Parathyroid adenoma (tissue), 2 donors: ENCODE results near the gene GIMAP7.

Experiments used
- H2AFZ ChIP-seq: fragments of 300-600 bp; sonication (generic); one replicate; pipeline ENCODE4 v1.7.0; 2017; ENCODE audit warnings: antibody characterized with exemption, mild to moderate bottlenecking
- H3K27ac ChIP-seq: fragments of 300-600 bp; sonication (generic); one replicate; pipeline ENCODE4 v1.7.0; 2017
- H3K27me3 ChIP-seq: fragments of 300-600 bp; sonication (generic); one replicate; pipeline ENCODE4 v1.7.0; 2017; ENCODE audit warnings: low read length; ENCODE audit not compliant: control insufficient read depth, insufficient read depth
- H3K36me3 ChIP-seq: fragments of 300-600 bp; sonication (generic); one replicate; pipeline ENCODE4 v1.7.0; 2017; ENCODE audit warnings: low read length; ENCODE audit not compliant: control insufficient read depth, insufficient read depth
- H3K4me1 ChIP-seq: fragments of 300-600 bp; sonication (generic); one replicate; pipeline ENCODE4 v1.7.0; 2017; ENCODE audit warnings: control low read depth
- H3K4me2 ChIP-seq: fragments of 300-600 bp; sonication (generic); one replicate; pipeline ENCODE4 v1.7.0; 2017; ENCODE audit warnings: low read length
- H3K4me3 ChIP-seq: fragments of 300-600 bp; sonication (generic); one replicate; pipeline ENCODE4 v1.7.0; 2017; ENCODE audit warnings: low read depth, low read length
- H3K79me2 ChIP-seq: fragments of 300-600 bp; sonication (generic); one replicate; pipeline ENCODE4 v1.7.0; 2017; ENCODE audit warnings: control low read depth
- H3K9ac ChIP-seq: fragments of 300-600 bp; sonication (generic); one replicate; pipeline ENCODE4 v1.7.0; 2017; ENCODE audit warnings: mild to moderate bottlenecking
- H3K9me3 ChIP-seq: fragments of 300-600 bp; sonication (generic); one replicate; pipeline ENCODE4 v1.7.0; 2017; ENCODE audit warnings: low read length; ENCODE audit not compliant: control insufficient read depth
- TF ChIP-seq, protein P1 (sequence below): fragments of 300-600 bp; sonication (generic); IDR thresholded peaks from one replicate; pipeline ENCODE4 v1.7.0; 2017; ENCODE audit warnings: antibody characterized with exemption, mild to moderate bottlenecking
- donor health status: primary hyperparathyroidism.

GIMAP7 gene

DNA sequence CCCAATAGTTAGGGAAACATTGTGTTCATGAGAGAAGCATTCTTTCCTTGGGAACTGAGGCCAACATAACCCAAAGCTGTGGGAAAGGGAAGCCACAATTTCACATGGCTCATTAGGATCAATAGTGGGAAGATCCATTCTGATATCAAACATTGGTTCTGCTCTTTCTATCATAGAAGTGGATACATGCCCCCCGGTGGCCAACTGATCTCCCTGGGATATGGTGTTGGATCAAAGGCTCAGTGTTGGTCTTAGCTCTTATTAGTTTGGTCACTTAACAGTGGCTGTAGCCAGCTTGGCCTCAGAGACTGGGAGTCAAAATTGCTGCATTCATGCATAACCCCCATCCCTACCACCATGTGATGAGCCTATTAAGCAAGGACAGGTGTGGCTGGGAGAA is 45.8 kb downstream of the GIMAP7 start:
- TF ChIP-seq, protein P1, sequence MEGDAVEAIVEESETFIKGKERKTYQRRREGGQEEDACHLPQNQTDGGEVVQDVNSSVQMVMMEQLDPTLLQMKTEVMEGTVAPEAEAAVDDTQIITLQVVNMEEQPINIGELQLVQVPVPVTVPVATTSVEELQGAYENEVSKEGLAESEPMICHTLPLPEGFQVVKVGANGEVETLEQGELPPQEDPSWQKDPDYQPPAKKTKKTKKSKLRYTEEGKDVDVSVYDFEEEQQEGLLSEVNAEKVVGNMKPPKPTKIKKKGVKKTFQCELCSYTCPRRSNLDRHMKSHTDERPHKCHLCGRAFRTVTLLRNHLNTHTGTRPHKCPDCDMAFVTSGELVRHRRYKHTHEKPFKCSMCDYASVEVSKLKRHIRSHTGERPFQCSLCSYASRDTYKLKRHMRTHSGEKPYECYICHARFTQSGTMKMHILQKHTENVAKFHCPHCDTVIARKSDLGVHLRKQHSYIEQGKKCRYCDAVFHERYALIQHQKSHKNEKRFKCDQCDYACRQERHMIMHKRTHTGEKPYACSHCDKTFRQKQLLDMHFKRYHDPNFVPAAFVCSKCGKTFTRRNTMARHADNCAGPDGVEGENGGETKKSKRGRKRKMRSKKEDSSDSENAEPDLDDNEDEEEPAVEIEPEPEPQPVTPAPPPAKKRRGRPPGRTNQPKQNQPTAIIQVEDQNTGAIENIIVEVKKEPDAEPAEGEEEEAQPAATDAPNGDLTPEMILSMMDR = no peak
- H3K79me2 ChIP-seq = no peaks in the 10 kb centered on the region
- no peaks in the 10 kb centered on the region for H3K36me3 ChIP-seq
- H3K9me3 ChIP-seq = no peaks in the 10 kb centered on the region
- H3K4me3 ChIP-seq = no peak overlapping the region
- H3K27me3 ChIP-seq = no peaks in the 10 kb centered on the region
- H2AFZ ChIP-seq = no peak overlapping the region
- no peak overlapping the region for H3K4me2 ChIP-seq
- no peak overlapping the region for H3K27ac ChIP-seq
- H3K9ac ChIP-seq = no peak overlapping the region
- H3K4me1 ChIP-seq = no peaks in the 10 kb centered on the region

- TF ChIP-seq, protein P1 = no peak
- no peaks in the 10 kb centered on the region for H3K4me1 ChIP-seq
- H3K27me3 ChIP-seq = no peaks in the 10 kb centered on the region
- H3K4me3 ChIP-seq = no peak overlapping the region
- H3K79me2 ChIP-seq = no peaks in the 10 kb centered on the region
- no peak overlapping the region for H3K27ac ChIP-seq
- no peak overlapping the region for H2AFZ ChIP-seq
- no peak overlapping the region for H3K9ac ChIP-seq
- H3K9me3 ChIP-seq = no peaks in the 10 kb centered on the region
- no peaks in the 10 kb centered on the region for H3K36me3 ChIP-seq
- H3K4me2 ChIP-seq = no peak overlapping the region
These were observed 48.2 kb downstream of the GIMAP7 start for GRCh38 chr7:150562919-150563318.

- Histone ChIP-seq H3K4me1 (no peaks in the 10 kb centered on the region), H3K4me2 (no peak overlapping the region), H3K9ac (no peak overlapping the region), H3K27me3 (no peaks in the 10 kb centered on the region), H3K4me3 (no peak overlapping the region), H3K79me2 (no peaks in the 10 kb centered on the region), H3K9me3 (no peaks in the 10 kb centered on the region), H2AFZ (no peak overlapping the region), H3K36me3 (no peaks in the 10 kb centered on the region), H3K27ac (no peak overlapping the region)
- TF ChIP-seq, protein P1 = no peak
These were observed 49.3 kb downstream of the GIMAP7 start for GRCh38 chr7:150564006-150564405.

GRCh38 chr7:150564566-150564965 is 49.9 kb downstream of the GIMAP7 start:
- Histone ChIP-seq H2AFZ (no peak overlapping the region), H3K4me2 (no peak overlapping the region), H3K27ac (no peak overlapping the region), H3K9me3 (no peaks in the 10 kb centered on the region), H3K4me1 (no peaks in the 10 kb centered on the region), H3K9ac (no peak overlapping the region), H3K79me2 (no peaks in the 10 kb centered on the region), H3K36me3 (no peaks in the 10 kb centered on the region), H3K4me3 (no peak overlapping the region), H3K27me3 (no peaks in the 10 kb centered on the region)
- TF ChIP-seq, protein P1 = no peak

DNA sequence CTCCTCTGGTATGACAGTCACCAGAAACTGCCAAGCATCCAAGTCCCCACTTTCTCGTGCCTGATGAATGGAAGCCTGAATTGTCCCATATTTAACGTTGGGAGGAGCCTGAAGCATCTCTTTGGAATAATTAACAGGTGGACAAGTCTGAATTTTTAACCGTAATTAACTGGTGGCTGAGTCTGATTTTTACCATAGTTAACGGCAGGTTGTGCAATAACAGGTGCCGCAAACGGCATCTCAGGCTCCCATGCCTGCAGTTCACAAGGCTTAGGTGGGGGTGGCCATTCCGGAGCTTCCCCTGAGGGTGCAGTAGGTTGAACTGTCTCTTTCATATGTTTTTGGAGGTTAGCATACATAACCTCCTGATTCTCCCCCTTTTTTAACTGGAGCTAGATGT is 50.6 kb downstream of the GIMAP7 start:
- Histone ChIP-seq H3K9me3 (no peaks in the 10 kb centered on the region), H3K79me2 (no peaks in the 10 kb centered on the region), H3K4me2 (no peak overlapping the region)

More for the DNA sequence above, 50.6 kb downstream of the GIMAP7 start:
- TF ChIP-seq, protein P1 = no peak
- Histone ChIP-seq H3K4me1 (no peaks in the 10 kb centered on the region), H3K36me3 (no peaks in the 10 kb centered on the region), H2AFZ (no peak overlapping the region), H3K4me3 (no peak overlapping the region), H3K9ac (no peak overlapping the region), H3K27ac (no peak overlapping the region), H3K27me3 (no peaks in the 10 kb centered on the region)
